A673 (cell line): ENCODE data around the gene HMBS.

Source experiments
- CTCF ChIP-seq: fragments of 300-800, 200-600 bp; sonication (generic); conservative IDR thresholded peaks from 2 replicates; pipeline ENCODE4 v1.5.1; 2017; ENCODE audit warnings: low read depth, mild to moderate bottlenecking, antibody characterized with exemption, low read length, moderate library complexity, mixed read lengths
- EZH2 ChIP-seq: fragments of 200-600 bp; sonication (generic); IDR thresholded peaks from 2 replicates; pipeline ENCODE4 v1.6.1; 2017; ENCODE audit warnings: borderline replicate concordance, low read depth, mild to moderate bottlenecking, mixed read lengths, antibody characterized with exemption, low read length; ENCODE audit not compliant: poor library complexity, severe bottlenecking

GRCh38 chr11:119120639-119121007 lies 35.9 kb downstream of the HMBS start:
- TF ChIP-seq CTCF (no peak), EZH2 (no peak)
